Putamen (tissue), 1 donor: ENCODE data around the gene TIGD6.
"Not testable (repeated sequence)": the region's sequence is repeated elsewhere in the genome, so short reads cannot be mapped to it uniquely, and the experiment has no call there.

Source experiments
- DNase-seq: peaks from one replicate; pipeline ENCODE4 v3.0.0-alpha.2; 2016; ENCODE audit warnings: low spot score

The TIGD6 gene

DNA sequence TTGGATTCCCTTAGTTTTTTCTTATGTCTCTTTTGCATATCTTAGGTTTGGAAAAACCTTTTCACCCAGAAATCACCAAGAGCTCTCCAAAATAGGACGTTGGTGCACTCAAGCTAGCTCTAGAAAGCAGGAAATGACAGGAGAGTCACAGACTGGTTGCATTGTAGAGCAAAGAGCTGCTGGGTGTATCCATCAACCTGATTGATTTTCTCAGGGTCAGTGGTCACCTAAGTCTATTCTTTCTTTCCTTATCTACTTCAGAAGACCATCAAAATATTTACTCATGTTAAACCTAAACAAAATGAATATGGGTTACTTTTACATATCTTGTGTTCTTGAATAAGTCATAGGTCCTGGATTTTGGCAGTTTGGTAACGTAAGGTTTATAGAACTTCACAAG is 25.0 kb downstream of the TIGD6 start:
- DNase-seq: no peak

GRCh38 chr5:149969181-149969930 is 31.1 kb downstream of the TIGD6 start:
- DNase-seq: no peak

DNA sequence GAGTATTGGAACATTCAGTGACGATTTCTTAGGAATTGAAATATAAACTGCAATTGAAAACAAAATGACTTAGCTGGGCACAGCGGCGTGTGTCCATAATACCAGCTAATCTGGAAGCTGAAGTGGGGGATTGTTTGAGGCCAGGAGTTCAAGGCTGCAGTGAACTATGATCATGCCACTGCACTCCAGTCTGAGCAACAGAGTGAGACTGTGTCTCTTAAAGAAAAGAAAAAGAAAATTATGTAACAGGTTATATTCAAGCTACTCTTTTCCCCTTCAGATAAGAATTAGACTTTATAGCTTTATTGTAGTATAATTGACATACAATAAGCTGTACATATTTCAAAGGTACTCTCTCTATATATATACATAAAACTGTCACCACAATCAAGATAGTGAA is 33.5 kb downstream of the TIGD6 start:
- DNase-seq: no peak

- DNase-seq: no peak
These were observed 36.7 kb downstream of the TIGD6 start for GRCh38 chr5:149963729-149964128.

DNA sequence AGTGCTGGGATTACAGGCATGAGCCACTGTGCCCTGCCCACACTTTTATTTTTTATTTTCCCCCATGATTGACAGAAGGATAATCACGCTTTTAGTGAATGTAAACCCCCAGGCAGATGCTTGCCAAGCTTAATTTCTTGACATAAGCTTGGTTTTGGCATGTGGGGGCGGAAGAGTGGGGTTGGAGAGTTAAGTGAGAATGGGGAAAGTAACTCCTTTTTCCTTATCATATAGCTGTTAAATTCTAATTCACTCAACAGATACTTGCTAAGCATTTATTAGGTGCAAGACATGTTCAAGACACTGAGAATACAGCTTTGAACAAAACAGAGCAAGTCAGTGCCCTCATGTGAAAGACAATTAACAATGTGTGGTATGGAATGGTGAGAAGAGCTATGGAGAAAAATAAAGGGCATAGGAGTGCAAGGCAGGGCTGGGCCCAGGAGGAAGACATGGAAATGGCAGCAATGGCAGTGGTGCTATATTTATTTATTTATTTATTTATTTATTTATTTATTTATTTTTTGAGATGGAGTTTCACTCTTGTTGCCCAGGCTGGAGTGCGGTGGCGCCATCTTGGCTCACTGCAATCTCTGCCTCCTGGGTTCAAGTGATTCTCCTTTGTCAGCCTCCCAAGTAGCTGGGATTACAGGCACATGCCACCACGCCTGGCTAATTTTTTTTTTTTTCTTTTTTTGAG is 37.7 kb downstream of the TIGD6 start:
- no peak for DNase-seq

GRCh38 chr5:149961957-149962409 is 38.5 kb downstream of the TIGD6 start:
- DNase-seq: peak; percentile 39

DNA sequence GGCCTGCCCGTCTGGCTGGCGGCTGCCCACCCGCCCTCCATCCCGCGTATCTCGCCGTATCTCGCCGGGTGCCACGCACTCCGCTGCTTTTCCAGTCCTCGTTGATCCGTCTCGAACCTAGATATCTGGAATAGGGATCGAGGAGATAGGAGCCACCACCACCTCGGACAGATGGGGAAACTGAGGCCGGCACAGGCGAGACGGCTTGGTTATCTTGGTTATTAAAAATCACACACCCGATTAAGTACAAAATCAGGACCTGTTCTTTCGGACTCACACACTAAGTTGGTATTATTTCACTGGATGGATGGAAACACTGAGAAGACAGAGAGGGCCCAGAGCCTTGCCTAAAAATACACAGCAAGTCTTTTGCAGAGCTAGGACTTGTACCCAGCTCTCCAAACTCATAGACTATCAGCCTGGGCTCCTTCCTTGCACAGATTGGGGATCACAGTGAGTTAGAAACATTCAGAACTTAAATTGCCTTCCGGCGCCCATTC is 39.2 kb downstream of the TIGD6 start:
- DNase-seq: no peak

GRCh38 chr5:149960272-149961185 is 39.9 kb downstream of the TIGD6 start, which contains the start of gene SLC26A2:
Gene SLC26A2, plus strand, starts transcription at chr5:149960758. Its CDS starts 16,895 bp downstream, at chr5:149977653.
- DNase-seq: peak; percentile 97

DNA sequence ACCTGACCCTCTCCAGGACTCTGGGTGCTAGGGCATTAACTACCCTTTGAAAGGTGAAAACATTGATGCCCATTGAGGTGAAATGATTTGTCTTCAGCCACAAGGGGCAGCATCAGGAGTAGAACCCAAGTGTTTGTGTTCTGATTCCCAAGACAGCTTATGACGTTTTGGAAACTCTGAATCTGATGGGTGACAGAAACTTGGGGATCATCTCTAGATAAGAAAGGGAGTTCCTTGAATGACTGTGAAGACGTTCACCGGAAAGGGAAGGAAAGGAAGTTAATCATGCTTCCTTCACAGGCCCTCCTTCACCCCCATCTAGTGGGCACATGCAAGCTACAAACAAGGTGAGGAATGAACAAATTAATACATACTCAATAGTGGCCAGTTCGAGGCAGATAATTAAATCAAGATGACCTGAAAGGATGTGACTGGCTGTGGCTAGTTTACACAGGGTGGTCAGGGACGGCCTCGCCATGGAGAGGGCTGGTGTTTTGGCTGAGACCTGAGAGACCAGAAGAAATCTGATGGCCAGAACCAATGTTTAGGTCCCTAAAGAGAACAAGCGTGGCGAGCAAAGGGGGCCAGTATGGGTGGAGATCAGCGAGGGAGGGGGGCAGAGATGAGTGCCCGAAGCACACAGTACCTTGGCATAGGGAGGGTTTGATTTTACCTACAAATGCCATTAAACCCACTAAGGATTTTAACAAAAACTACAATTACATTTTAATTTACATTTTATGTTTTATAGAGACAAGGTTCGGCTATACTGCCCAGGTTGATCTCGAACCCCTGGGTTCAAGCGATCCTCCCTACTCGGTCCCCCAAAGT is 40.8 kb downstream of the TIGD6 start:
- DNase-seq: no peak

DNA sequence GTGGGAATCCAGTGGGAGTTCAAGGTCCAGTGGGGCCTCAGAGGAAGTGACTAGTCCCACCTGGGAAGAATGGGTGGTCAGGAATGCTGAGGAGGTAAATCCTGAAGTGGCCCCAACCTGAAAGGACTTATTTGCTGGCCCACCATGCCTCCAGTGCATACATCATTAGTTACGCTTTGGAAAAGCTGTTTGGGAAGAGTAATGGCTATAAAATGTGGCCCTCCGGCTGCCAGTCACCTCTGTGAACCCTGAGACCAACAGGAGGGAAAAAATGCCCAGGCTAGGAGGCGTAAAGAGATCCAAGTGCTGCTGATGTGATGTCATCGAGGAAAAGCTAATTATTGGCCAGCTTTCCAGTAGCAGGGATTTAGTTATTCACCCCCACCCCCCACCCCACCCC is 42.6 kb downstream of the TIGD6 start:
- no peak for DNase-seq

- no peak for DNase-seq
These were observed 43.8 kb downstream of the TIGD6 start for GRCh38 chr5:149956685-149957084.

DNA sequence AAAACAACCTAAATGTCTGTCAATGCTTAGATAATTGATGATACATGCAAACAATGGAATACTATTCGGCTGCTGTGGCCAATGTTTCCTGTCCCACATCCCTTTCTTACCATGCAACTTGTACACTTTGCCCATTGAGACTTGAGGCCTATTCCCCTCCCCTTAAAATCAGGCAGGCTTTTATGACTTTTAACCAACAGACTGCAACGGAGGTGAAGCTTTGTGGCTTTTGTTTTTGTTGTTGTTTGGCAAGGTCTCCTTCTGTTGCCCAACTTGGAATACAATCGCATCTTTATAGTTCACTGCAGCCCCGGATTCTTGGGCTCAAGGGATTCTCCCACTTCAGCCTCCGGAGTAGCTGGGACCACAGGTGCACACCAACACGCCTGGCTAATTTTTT is 45.7 kb downstream of the TIGD6 start:
- DNase-seq: no peak

- DNase-seq: no peak
These were observed 46.9 kb downstream of the TIGD6 start for GRCh38 chr5:149953436-149954121.

GRCh38 chr5:149951138-149951749 is 49.2 kb downstream of the TIGD6 start:
- no peak for DNase-seq

DNA sequence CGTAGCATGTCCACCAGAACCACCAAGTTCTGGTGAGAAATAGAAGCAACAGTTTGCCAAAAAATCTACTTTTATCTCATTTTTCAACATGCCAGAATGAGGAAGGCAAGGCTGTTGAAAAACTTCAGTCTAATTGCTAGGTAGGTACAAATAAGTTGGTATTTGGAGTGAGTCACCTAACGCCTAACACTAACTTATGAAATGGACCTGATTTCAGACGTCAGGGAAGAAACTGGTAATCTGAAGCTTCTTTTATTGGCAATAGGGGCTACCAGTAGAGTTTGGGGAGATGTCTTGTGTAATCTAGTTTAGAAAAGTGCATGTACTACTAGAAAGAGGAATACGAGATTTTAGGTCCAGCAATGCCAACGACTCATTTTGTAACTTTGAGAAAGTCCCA is 51.5 kb downstream of the TIGD6 start:
- no peak for DNase-seq

- no peak for DNase-seq
These were observed 54.3 kb downstream of the TIGD6 start for GRCh38 chr5:149946118-149946517.

DNA sequence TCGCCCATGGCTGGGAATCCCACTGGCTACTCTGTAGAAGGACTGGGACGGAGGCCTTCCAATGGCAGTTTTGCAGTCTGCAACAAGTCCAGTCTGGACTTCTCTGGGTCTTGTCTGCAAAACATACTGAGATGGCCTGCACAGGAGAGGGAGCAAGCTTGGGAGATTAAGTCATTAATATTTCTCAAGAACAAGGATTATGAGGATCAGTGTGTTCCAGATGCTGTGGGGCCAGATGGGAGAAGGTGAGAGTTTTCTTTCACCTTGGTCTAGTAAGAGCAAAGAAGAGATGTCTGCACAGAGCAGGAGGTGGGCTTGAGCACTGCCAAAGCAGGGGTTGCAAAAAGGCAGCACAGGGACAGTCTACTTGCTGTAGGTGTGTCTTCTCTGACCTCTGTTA is 55.8 kb downstream of the TIGD6 start, which contains the start of gene PDE6A:
Gene PDE6A, minus strand, starts transcription at position 128 of the 400 bp plus-strand sequence. Its CDS starts 120 bp downstream, at position 8.
- no peak for DNase-seq

GRCh38 chr5:149943177-149943949 is 57.1 kb downstream of the TIGD6 start:
- DNase-seq: not testable (repeated sequence)
